PC-3 (cell line): Measurements from ENCODE around the gene HPCAL4. TPM values are rescaled to one million over a fixed set of nuclear protein-coding genes. Genes with fewer than 3 reads are reported as not detected.

Source experiments
- ATAC-seq: fragments of 200-7000 bp; cut with Tn5 transposase; 2 replicates; pipeline ENCODE4 v1.9.1; 2020; ENCODE audit warnings: mild to moderate bottlenecking, moderate library complexity
- BruUV-seq: library from RNA; stranded (reverse); fragments of 400-500 nt; replicated peaks from 2 replicates; lab custom pipeline; 2021; lab: Mats Ljungman, UMichigan
- CTCF ChIA-PET: fragments of 300-600 bp; sonication (Branson Sonifier 250); formaldehyde crosslinking; loops from one replicate; lab custom pipeline; 2022; ENCODE audit warnings: antibody characterized with exemption; lab: Charles Lee
- POLR2A ChIA-PET: fragments of 300-600 bp; sonication (Branson Sonifier 250); formaldehyde crosslinking; loops from one replicate; lab custom pipeline; 2022; ENCODE audit warnings: antibody characterized with exemption; ENCODE audit not compliant: unreplicated experiment; lab: Charles Lee
- DNase-seq: peaks from one replicate; pipeline ENCODE4 v3.0.0-alpha.2; 2015
- H2AFZ ChIP-seq: fragments of 300-600 bp; sonication (generic); 2 replicates; pipeline ENCODE4 v1.6.0; 2016; ENCODE audit warnings: antibody characterized with exemption, low read length
- H3F3A ChIP-seq: fragments of 300-600 bp; sonication (generic); one replicate; pipeline ENCODE4 v1.6.0; 2017; ENCODE audit warnings: antibody characterized with exemption, low read length, control low read depth, mild to moderate bottlenecking; ENCODE audit not compliant: unreplicated experiment
- H3K27ac ChIP-seq: fragments of 300-600 bp; sonication (generic); 2 replicates; pipeline ENCODE4 v1.5.1; 2016; ENCODE audit warnings: mild to moderate bottlenecking, low read length
- H3K27me3 ChIP-seq: fragments of 300-600 bp; sonication (generic); 2 replicates; pipeline ENCODE4 v1.6.1; 2016; ENCODE audit warnings: low read length, mixed read lengths
- H3K36me3 ChIP-seq: fragments of 300-600 bp; sonication (generic); 2 replicates; pipeline ENCODE4 v1.6.1; 2016; ENCODE audit warnings: low read depth, mixed run types, low read length, mixed read lengths
- H3K4me1 ChIP-seq: fragments of 300-600 bp; sonication (generic); 2 replicates; pipeline ENCODE4 v1.5.1; 2016; ENCODE audit warnings: low read length; ENCODE audit not compliant: insufficient read depth
- H3K4me2 ChIP-seq: fragments of 300-600 bp; sonication (generic); 2 replicates; pipeline ENCODE4 v1.6.0; 2016; ENCODE audit warnings: low read length
- H3K4me3 ChIP-seq: fragments of 300-600 bp; sonication (generic); 2 replicates; pipeline ENCODE4 v1.5.1; 2016; ENCODE audit warnings: mild to moderate bottlenecking, low read length, mixed read lengths
- H3K79me2 ChIP-seq: fragments of 300-600 bp; sonication (generic); 2 replicates; pipeline ENCODE4 v1.6.1; 2017; ENCODE audit warnings: low read length, mixed read lengths
- H3K9ac ChIP-seq: fragments of 300-600 bp; sonication (generic); 2 replicates; pipeline ENCODE4 v1.6.0; 2016; ENCODE audit warnings: mild to moderate bottlenecking, low read length
- H3K9me2 ChIP-seq: fragments of 300-600 bp; sonication (generic); replicated peaks from 2 replicates; pipeline ENCODE4 v1.6.1; 2016; ENCODE audit warnings: mixed run types, low read length, mixed read lengths
- H3K9me3 ChIP-seq: fragments of 300-600 bp; sonication (generic); 2 replicates; pipeline ENCODE4 v1.6.1; 2016; ENCODE audit warnings: low read length, mixed read lengths
- H4K20me1 ChIP-seq: fragments of 300-600 bp; sonication (generic); 2 replicates; pipeline ENCODE4 v1.6.1; 2016; ENCODE audit warnings: low read length, mixed read lengths
- EZH2 ChIP-seq: fragments of 300-600 bp; sonication (generic); IDR thresholded peaks from one replicate; pipeline ENCODE4 v1.6.1; 2017; ENCODE audit warnings: antibody characterized with exemption, mild to moderate bottlenecking, low read length; ENCODE audit not compliant: unreplicated experiment
- EZH2phosphoT487 ChIP-seq: fragments of 300-600 bp; sonication (generic); IDR thresholded peaks from 2 replicates; pipeline ENCODE4 v1.6.1; 2018; ENCODE audit warnings: mild to moderate bottlenecking, antibody characterized with exemption, low read length, borderline replicate concordance
- intact Hi-C: fragments of 100-400 bp; cut with micrococcal nuclease; formaldehyde crosslinking; loops from 2 replicates; pipeline ENCODE4 v1.9.0; 2023
- total RNA-seq: library from RNA; depleted of rRNA; stranded (reverse); fragments of >200 nt; gene quantifications from 2 replicates; pipeline ENCODE4 v1.2.3, GENCODE V29; 2014
- TF ChIP-seq, protein P1 (sequence below): fragments of 300-600 bp; sonication (generic); conservative IDR thresholded peaks from 2 replicates; pipeline ENCODE4 v1.5.1; 2017; ENCODE audit warnings: antibody characterized with exemption, low read depth, mild to moderate bottlenecking, low read length

The HPCAL4 gene
- total RNA-seq, 1 experiment from 2014 or later, result 0.04 TPM

DNA sequence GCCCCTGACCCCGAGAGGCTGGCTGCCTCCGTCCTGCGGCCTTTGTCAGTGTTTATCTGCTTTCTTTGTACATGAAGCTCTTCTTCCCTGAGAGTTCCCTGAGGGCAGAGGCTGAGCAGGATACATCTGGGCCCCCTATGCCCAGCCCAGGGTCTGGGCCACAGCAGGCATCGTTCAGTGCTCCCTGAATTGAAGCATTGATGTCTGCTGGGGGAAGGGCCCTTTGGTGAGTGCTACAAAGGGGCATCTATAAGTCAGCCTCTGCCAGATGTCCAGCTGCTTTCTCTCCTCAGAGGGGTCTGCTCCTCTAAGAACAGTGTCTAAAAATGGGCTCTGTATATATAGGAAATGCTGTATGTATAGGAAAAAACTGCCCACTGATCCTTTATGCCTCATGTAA, 53.9 kb downstream of the HPCAL4 start:
- CTCF ChIA-PET, result no interaction called here
- H3K27ac ChIP-seq, result no peak overlapping the region

DNA sequence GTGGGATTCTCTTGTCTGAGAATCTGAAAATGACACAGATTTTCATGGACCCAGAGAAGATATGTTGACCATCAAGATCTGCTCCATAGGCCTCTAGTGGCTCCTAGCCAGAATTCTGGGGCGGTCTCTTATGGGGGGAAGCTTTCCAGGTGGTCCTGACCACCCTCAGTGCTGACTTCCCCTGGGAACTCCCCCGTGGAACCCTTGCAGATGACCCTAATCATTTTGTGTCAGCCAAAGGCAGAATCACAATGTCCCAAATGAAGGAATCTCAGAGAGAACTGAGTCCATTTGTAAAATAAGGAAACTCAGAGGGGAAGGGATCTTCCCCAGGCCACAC, 55.4 kb downstream of the HPCAL4 start:
- no peaks in the 10 kb centered on the region for H3K36me3 ChIP-seq
- no peak for ATAC-seq

More for the DNA sequence above, 53.9 kb downstream of the HPCAL4 start:
- Histone ChIP-seq H3F3A (no peaks in the 10 kb centered on the region), H3K9ac (no peak overlapping the region), H3K79me2 (no peaks in the 10 kb centered on the region), H3K4me2 (no peak overlapping the region), H3K9me3 (no peaks in the 10 kb centered on the region), H3K4me1 (no peaks in the 10 kb centered on the region), H3K36me3 (no peaks in the 10 kb centered on the region), H3K4me3 (no peak overlapping the region), H4K20me1 (no peaks in the 10 kb centered on the region), H2AFZ (no peak overlapping the region), H3K9me2 (no peaks in the 10 kb centered on the region), H3K27me3 (peaks cover 13% of the 10 kb centered on the region)
- POLR2A ChIA-PET, result no interaction called here
- BruUV-seq, result no TSS peak
- ATAC-seq (no peak), DNase-seq (no peak)
- intact Hi-C loops, result no loop called here
- TF ChIP-seq EZH2 (no peak), EZH2phosphoT487 (no peak)
- TF ChIP-seq, protein P1, sequence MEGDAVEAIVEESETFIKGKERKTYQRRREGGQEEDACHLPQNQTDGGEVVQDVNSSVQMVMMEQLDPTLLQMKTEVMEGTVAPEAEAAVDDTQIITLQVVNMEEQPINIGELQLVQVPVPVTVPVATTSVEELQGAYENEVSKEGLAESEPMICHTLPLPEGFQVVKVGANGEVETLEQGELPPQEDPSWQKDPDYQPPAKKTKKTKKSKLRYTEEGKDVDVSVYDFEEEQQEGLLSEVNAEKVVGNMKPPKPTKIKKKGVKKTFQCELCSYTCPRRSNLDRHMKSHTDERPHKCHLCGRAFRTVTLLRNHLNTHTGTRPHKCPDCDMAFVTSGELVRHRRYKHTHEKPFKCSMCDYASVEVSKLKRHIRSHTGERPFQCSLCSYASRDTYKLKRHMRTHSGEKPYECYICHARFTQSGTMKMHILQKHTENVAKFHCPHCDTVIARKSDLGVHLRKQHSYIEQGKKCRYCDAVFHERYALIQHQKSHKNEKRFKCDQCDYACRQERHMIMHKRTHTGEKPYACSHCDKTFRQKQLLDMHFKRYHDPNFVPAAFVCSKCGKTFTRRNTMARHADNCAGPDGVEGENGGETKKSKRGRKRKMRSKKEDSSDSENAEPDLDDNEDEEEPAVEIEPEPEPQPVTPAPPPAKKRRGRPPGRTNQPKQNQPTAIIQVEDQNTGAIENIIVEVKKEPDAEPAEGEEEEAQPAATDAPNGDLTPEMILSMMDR, result no peak

DNA sequence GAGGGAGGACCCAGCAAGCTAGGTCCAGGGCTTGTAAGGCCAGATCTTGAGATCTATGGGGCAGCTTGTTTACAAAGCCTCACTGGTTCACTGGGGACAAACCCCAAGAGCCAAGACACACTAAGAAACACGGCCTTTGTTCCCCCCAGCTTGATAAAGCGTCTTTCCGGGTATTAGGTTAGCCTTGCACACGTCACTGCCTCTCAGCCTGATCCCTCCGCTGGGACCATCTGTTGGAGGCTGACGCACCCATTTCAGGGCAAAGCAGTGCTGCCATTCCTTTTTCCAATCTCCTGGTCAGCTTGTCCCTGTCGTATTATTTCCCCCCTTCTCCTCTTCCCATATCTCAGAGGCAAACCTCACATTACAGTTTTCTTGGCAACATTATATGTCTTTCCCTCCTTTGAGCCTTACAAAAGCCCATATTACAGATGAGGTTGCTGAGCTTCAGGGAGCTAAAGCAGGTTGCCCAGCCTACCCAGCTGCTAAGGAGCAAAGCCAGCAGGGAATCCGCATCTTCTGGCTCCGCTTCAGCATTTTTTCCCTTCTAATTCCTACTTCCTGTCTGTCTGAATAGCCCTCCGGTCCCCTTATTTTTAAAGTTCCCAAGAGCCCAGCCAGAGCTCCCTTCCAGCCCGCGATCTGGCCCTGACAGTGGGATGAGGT, 55.9 kb downstream of the HPCAL4 start:
- Histone ChIP-seq H3F3A (no peaks in the 10 kb centered on the region), H3K27me3 (peaks cover 13% of the 10 kb centered on the region), H3K9me3 (no peaks in the 10 kb centered on the region), H3K9me2 (no peaks in the 10 kb centered on the region), H3K9ac (no peak overlapping the region), H3K4me3 (no peak overlapping the region), H3K4me2 (no peak overlapping the region), H2AFZ (no peak overlapping the region), H3K27ac (no peak overlapping the region), H3K4me1 (no peaks in the 10 kb centered on the region), H3K36me3 (no peaks in the 10 kb centered on the region), H3K79me2 (no peaks in the 10 kb centered on the region), H4K20me1 (no peaks in the 10 kb centered on the region)
- TF ChIP-seq EZH2phosphoT487, result no peak
- TF ChIP-seq, protein P1, result no peak
- no peak for TF ChIP-seq EZH2
- intact Hi-C loops, result no loop called here
- BruUV-seq, result no TSS peak
- ATAC-seq (no peak), DNase-seq (no peak)
- CTCF ChIA-PET, result no interaction called here
- POLR2A ChIA-PET, result interaction anchor here (0.7 kb wide), 1 partner anchor 164 kb away, joined by 3 read pairs; no protein-coding TSS in a partner anchor

More for the DNA sequence above, 55.4 kb downstream of the HPCAL4 start:
- H3K9me2 ChIP-seq, result no peaks in the 10 kb centered on the region
- ChIA-PET CTCF (no interaction called here), POLR2A (no interaction called here)
- DNase-seq, result no peak
- TF ChIP-seq EZH2 (no peak), EZH2phosphoT487 (no peak)
- TF ChIP-seq, protein P1, result no peak
- intact Hi-C loops, result no loop called here
- BruUV-seq, result no TSS peak
- H3K27ac ChIP-seq, result no peak overlapping the region
- H3K9me3 ChIP-seq, result no peaks in the 10 kb centered on the region
- H3K4me3 ChIP-seq, result no peak overlapping the region
- H4K20me1 ChIP-seq, result no peaks in the 10 kb centered on the region
- H3K9ac ChIP-seq, result no peak overlapping the region
- no peak overlapping the region for H3K4me2 ChIP-seq
- no peak overlapping the region for H2AFZ ChIP-seq
- peaks cover 13% of the 10 kb centered on the region for H3K27me3 ChIP-seq
- H3K79me2 ChIP-seq, result no peaks in the 10 kb centered on the region
- no peaks in the 10 kb centered on the region for H3F3A ChIP-seq
- H3K4me1 ChIP-seq, result no peaks in the 10 kb centered on the region
